ENCODE data around the gene GRK2.

Gene GRK2

GRCh38 chr11:67274768-67275605 lies 8.7 kb downstream of the GRK2 start:
- H3K9me3 ChIP-seq (ENCODE audit: control insufficient read depth in 1 of 2, low read length in 2 of 2): no peaks in the 10 kb centered on the region
- peaks cover 34 to 86% of the 10 kb centered on the region in 2 donors for H3K4me1 ChIP-seq (ENCODE audit: control insufficient read depth in 1 of 2, insufficient read depth in 2 of 2, low read length in 2 of 2)
- H3K27me3 ChIP-seq (ENCODE audit: low read depth, low read length): no peaks in the 10 kb centered on the region
- peak overlapping the region; percentile 39 for H3K27ac ChIP-seq (ENCODE audit: low read length)
- peaks cover 10 to 11% of the 10 kb centered on the region in 2 donors for H3K36me3 ChIP-seq (ENCODE audit: control insufficient read depth in 1 of 2, insufficient read depth in 2 of 2, low read length in 2 of 2)
- no peak overlapping the region for H3K4me3 ChIP-seq (ENCODE audit: low read depth in 1 of 2, low read length in 2 of 2)

- Histone ChIP-seq H3K36me3 (ENCODE audit: control insufficient read depth in 1 of 2, insufficient read depth in 2 of 2, low read length in 2 of 2) (peaks cover 17 to 19% of the 10 kb centered on the region in 2 donors), H3K9me3 (ENCODE audit: control insufficient read depth in 1 of 2, low read length in 2 of 2) (no peaks in the 10 kb centered on the region), H3K4me3 (ENCODE audit: low read depth in 1 of 2, low read length in 2 of 2) (no peak overlapping the region), H3K27ac (ENCODE audit: low read length) (no peak overlapping the region), H3K4me1 (ENCODE audit: control insufficient read depth in 1 of 2, insufficient read depth in 2 of 2, low read length in 2 of 2) (peaks cover 26 to 78% of the 10 kb centered on the region in 2 donors), H3K27me3 (ENCODE audit: low read depth, low read length) (no peaks in the 10 kb centered on the region)
Observed at GRCh38 chr11:67275606-67276409, 9.5 kb downstream of the GRK2 start.

- H3K36me3 ChIP-seq (ENCODE audit: control insufficient read depth in 1 of 2, insufficient read depth in 2 of 2, low read length in 2 of 2): peaks cover 22 to 29% of the 10 kb centered on the region in 2 donors
- no peaks in the 10 kb centered on the region for H3K27me3 ChIP-seq (ENCODE audit: low read depth, low read length)
- peak overlapping the region; percentile 43 to 46 for H3K4me3 ChIP-seq (ENCODE audit: low read depth in 1 of 2, low read length in 2 of 2)
- H3K9me3 ChIP-seq (ENCODE audit: control insufficient read depth in 1 of 2, low read length in 2 of 2): no peaks in the 10 kb centered on the region
- H3K4me1 ChIP-seq (ENCODE audit: control insufficient read depth in 1 of 2, insufficient read depth in 2 of 2, low read length in 2 of 2): peaks cover 21 to 68% of the 10 kb centered on the region in 2 donors
- H3K27ac ChIP-seq (ENCODE audit: low read length): peak overlapping the region; percentile 90
Observed at GRCh38 chr11:67276781-67277230, 10.5 kb downstream of the GRK2 start.

- H3K9me3 ChIP-seq (ENCODE audit: control insufficient read depth in 1 of 2, low read length in 2 of 2): no peaks in the 10 kb centered on the region
- no peaks in the 10 kb centered on the region for H3K27me3 ChIP-seq (ENCODE audit: low read depth, low read length)
- H3K4me3 ChIP-seq (ENCODE audit: low read depth in 1 of 2, low read length in 2 of 2): peak overlapping the region; percentile 43 to 46
- H3K4me1 ChIP-seq (ENCODE audit: control insufficient read depth in 1 of 2, insufficient read depth in 2 of 2, low read length in 2 of 2): peaks cover 21 to 62% of the 10 kb centered on the region in 2 donors
- peaks cover 28 to 35% of the 10 kb centered on the region in 2 donors for H3K36me3 ChIP-seq (ENCODE audit: control insufficient read depth in 1 of 2, insufficient read depth in 2 of 2, low read length in 2 of 2)
- H3K27ac ChIP-seq (ENCODE audit: low read length): peak overlapping the region; percentile 90
Observed at GRCh38 chr11:67277231-67277961, 11.1 kb downstream of the GRK2 start.

- H3K4me3 ChIP-seq (ENCODE audit: low read depth in 1 of 2, low read length in 2 of 2): peak overlapping the region; percentile 11 to 43
- H3K27ac ChIP-seq (ENCODE audit: low read length): peak overlapping the region; percentile 90
Observed at GRCh38 chr11:67278135-67278938, 12.1 kb downstream of the GRK2 start.

GRCh38 chr11:67278939-67279588 lies 12.8 kb downstream of the GRK2 start:
- Histone ChIP-seq H3K27ac (ENCODE audit: low read length) (no peak overlapping the region), H3K4me1 (ENCODE audit: control insufficient read depth in 1 of 2, insufficient read depth in 2 of 2, low read length in 2 of 2) (peaks cover 21 to 50% of the 10 kb centered on the region in 2 donors)

More at GRCh38 chr11:67278135-67278938, 12.1 kb downstream of the GRK2 start:
- Histone ChIP-seq H3K27me3 (ENCODE audit: low read depth, low read length) (no peaks in the 10 kb centered on the region), H3K9me3 (ENCODE audit: control insufficient read depth in 1 of 2, low read length in 2 of 2) (no peaks in the 10 kb centered on the region), H3K36me3 (ENCODE audit: control insufficient read depth in 1 of 2, insufficient read depth in 2 of 2, low read length in 2 of 2) (peaks cover 37 to 44% of the 10 kb centered on the region in 2 donors), H3K4me1 (ENCODE audit: control insufficient read depth in 1 of 2, insufficient read depth in 2 of 2, low read length in 2 of 2) (peaks cover 21 to 57% of the 10 kb centered on the region in 2 donors)

GRCh38 chr11:67279589-67280340 lies 13.5 kb downstream of the GRK2 start:
- peaks cover 21 to 45% of the 10 kb centered on the region in 2 donors for H3K4me1 ChIP-seq (ENCODE audit: control insufficient read depth in 1 of 2, insufficient read depth in 2 of 2, low read length in 2 of 2)
- peaks cover 44 to 59% of the 10 kb centered on the region in 2 donors for H3K36me3 ChIP-seq (ENCODE audit: control insufficient read depth in 1 of 2, insufficient read depth in 2 of 2, low read length in 2 of 2)
- no peaks in the 10 kb centered on the region for H3K27me3 ChIP-seq (ENCODE audit: low read depth, low read length)
- no peak overlapping the region for H3K27ac ChIP-seq (ENCODE audit: low read length)
- no peak overlapping the region for H3K4me3 ChIP-seq (ENCODE audit: low read depth in 1 of 2, low read length in 2 of 2)
- no peaks in the 10 kb centered on the region for H3K9me3 ChIP-seq (ENCODE audit: control insufficient read depth in 1 of 2, low read length in 2 of 2)

More at GRCh38 chr11:67278939-67279588, 12.8 kb downstream of the GRK2 start:
- Histone ChIP-seq H3K27me3 (ENCODE audit: low read depth, low read length) (no peaks in the 10 kb centered on the region), H3K36me3 (ENCODE audit: control insufficient read depth in 1 of 2, insufficient read depth in 2 of 2, low read length in 2 of 2) (peaks cover 44 to 52% of the 10 kb centered on the region in 2 donors), H3K4me3 (ENCODE audit: low read depth in 1 of 2, low read length in 2 of 2) (no peak overlapping the region), H3K9me3 (ENCODE audit: control insufficient read depth in 1 of 2, low read length in 2 of 2) (no peaks in the 10 kb centered on the region)

GRCh38 chr11:67280341-67280787 lies 14.1 kb downstream of the GRK2 start:
- no peak overlapping the region for H3K27ac ChIP-seq (ENCODE audit: low read length)
- H3K27me3 ChIP-seq (ENCODE audit: low read depth, low read length): no peaks in the 10 kb centered on the region
- H3K36me3 ChIP-seq (ENCODE audit: control insufficient read depth in 1 of 2, insufficient read depth in 2 of 2, low read length in 2 of 2): peaks cover 44 to 65% of the 10 kb centered on the region in 2 donors
- H3K9me3 ChIP-seq (ENCODE audit: control insufficient read depth in 1 of 2, low read length in 2 of 2): no peaks in the 10 kb centered on the region
- peaks cover 21 to 44% of the 10 kb centered on the region in 2 donors for H3K4me1 ChIP-seq (ENCODE audit: control insufficient read depth in 1 of 2, insufficient read depth in 2 of 2, low read length in 2 of 2)
- no peak overlapping the region for H3K4me3 ChIP-seq (ENCODE audit: low read depth in 1 of 2, low read length in 2 of 2)

- Histone ChIP-seq H3K27me3 (ENCODE audit: low read depth, low read length) (no peaks in the 10 kb centered on the region), H3K9me3 (ENCODE audit: control insufficient read depth in 1 of 2, low read length in 2 of 2) (no peaks in the 10 kb centered on the region), H3K27ac (ENCODE audit: low read length) (no peak overlapping the region), H3K4me3 (ENCODE audit: low read depth in 1 of 2, low read length in 2 of 2) (no peak overlapping the region), H3K4me1 (ENCODE audit: control insufficient read depth in 1 of 2, insufficient read depth in 2 of 2, low read length in 2 of 2) (peaks cover 15 to 38% of the 10 kb centered on the region in 2 donors), H3K36me3 (ENCODE audit: control insufficient read depth in 1 of 2, insufficient read depth in 2 of 2, low read length in 2 of 2) (peaks cover 44 to 71% of the 10 kb centered on the region in 2 donors)
Observed at GRCh38 chr11:67280788-67281551, 14.7 kb downstream of the GRK2 start.

Data from muscle layer of duodenum (tissue), 2 donors.